GM08714 (cell line): Measurements from ENCODE around the gene SHLD2.
"Not testable (repeated sequence)": the region's sequence is repeated elsewhere in the genome, so short reads cannot be mapped to it uniquely, and the experiment has no call there.

Source experiments
- H3K4me3 ChIP-seq: fragments of 200-500 bp; sonication (Bioruptor generic); 2 replicates; pipeline ENCODE4 v1.5.1; 2014; ENCODE audit warnings: mild to moderate bottlenecking, low read length, inconsistent platforms
- ZNF274 ChIP-seq: IDR thresholded peaks from 2 replicates; pipeline ENCODE4 v1.6.1; 2012; ENCODE audit warnings: mild to moderate bottlenecking, low read depth, low read length

SHLD2 gene

DNA sequence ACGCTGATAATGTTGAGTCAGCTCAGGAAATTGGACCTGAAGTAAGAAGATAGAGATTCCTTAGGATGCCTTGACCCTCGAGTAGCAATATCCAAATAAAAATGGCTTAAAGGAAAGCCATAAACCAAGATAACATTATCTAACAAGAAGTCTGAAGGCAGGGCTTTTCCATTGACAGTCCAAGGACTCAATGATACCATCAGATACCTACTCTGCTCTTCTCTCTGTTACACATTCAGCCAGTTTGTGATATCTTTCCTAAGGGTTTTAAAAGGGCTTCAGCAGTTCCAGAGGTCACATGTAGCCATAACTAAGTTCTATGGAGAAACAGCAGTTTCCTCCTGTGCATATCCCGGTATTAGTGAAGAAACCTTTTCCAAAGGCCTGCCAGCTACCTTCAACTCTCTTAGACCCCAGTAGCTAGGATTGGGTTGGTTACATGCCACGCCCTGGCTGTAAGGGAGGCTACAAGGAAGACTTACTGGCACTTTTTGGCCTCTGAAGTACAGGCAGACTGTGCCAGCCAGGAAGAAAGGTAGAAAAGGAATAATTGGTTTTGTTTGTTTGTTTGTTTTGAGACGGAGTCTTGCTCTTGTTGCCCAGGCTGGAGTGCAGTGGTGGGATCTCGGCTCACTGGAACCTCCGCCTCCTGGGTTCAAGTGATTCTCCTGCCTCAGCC, 10.6 kb downstream of the SHLD2 start:
- TF ChIP-seq ZNF274: no peak
- no peak overlapping the region for H3K4me3 ChIP-seq

- H3K4me3 ChIP-seq: not testable (repeated sequence)
Measured at GRCh38 chr10:87118122-87118521, 23.1 kb downstream of the SHLD2 start.

- H3K4me3 ChIP-seq: not testable (repeated sequence)
Measured at GRCh38 chr10:87119029-87119428, 24.0 kb downstream of the SHLD2 start.

DNA sequence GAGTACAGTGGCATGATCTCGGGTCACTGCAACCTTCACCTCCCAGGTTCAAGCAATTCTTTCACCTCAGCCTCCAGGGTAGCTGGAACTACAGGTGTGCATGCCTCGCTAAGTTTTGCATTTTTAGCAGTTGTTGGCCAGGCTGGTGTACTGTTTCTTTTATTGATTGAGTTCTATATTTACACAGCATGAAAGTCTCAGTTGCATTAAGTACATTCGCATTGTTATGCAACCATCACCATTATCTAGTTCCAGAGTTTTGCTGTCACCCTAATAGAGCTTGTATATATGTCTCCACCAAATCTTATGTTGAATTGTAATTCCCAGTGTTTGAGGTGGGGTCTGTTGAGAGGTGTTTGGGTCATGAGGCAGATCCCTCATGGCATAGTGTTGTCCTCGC, 28.3 kb downstream of the SHLD2 start:
- not testable (repeated sequence) for H3K4me3 ChIP-seq

DNA sequence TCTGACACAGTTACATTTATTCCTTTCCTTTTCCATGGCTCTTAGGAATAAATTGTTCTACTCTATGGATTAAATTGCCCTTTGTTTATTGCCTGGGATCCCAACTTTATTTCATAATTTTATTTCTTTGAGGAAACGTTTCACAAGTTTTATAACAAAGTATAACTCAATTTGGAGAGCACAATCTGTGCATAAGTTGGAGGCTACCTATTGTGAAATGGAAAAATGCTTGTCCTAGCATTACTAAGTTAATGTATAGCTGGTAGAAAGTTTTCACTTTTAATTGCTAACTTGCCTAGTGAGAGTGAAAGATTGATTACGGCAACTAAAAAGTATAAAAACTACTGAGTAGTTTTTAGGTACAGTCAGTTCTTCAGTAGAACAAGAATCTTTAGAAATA, 32.0 kb downstream of the SHLD2 start:
- not testable (repeated sequence) for H3K4me3 ChIP-seq

DNA sequence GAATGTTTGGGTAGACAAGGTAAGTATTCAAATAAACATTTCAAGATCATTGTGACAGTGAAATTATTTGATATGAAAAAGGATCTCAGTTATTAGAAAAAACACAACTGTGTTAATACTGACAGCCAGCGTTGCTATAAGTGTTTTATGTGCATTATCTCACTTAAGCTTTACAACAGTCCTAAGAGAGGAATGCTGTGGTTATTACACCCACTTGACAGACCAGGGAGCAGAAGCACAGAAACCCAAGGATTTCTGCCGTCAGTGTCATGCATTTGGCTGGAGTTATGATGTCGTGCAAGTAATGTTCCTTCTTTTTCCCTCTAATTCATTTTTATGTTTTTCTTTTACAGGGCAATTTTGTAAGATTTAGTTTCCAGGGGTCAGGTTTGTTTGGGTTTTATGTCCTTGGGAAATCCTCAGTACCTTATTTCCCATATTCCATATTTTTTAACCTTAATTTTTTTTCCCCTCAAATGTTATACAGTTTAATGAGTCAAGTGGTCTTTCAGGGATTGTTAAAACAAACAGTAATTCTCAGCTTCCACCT, 32.7 kb downstream of the SHLD2 start:
- H3K4me3 ChIP-seq: not testable (repeated sequence)

DNA sequence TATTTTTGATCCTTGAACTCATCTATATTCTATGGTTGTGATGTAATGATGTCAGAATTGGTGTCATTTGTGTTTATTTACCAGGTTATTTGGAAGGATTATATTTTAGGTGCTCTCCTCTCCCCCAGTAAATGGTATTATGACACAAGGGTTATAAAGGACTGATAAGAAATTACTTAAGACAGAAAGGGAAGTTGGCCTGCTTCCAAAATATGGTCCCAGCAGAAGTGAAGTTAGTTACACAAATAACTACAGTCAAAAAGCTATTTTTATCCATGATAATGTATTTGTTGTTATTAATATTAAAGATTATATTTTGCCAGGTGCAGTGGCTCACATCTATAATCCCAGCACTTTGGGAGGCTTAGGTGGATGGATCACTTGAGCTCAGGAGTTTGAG, 37.2 kb downstream of the SHLD2 start:
- not testable (repeated sequence) for H3K4me3 ChIP-seq

- H3K4me3 ChIP-seq: not testable (repeated sequence)
Measured at GRCh38 chr10:87133936-87134335, 38.9 kb downstream of the SHLD2 start.

GRCh38 chr10:87134440-87134839, 39.4 kb downstream of the SHLD2 start:
- not testable (repeated sequence) for H3K4me3 ChIP-seq

DNA sequence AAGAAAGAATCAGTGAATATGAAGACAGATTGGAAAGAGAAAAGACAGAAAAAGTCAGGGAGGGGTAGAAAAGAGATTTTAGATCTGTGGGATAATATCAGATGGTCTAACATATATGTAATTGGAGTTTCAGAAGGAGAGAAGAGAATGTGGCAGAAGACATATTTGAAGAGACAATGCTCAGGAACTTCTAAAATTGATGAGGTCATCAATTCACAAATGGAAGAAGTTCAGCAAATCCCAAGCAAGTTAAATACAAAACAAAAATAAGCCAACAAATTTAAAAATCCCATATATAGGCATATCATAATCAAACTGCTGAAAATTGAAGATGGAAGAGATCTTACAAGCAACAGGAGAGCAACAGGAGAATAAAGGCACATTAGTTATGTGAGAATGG, 42.5 kb downstream of the SHLD2 start:
- H3K4me3 ChIP-seq: not testable (repeated sequence)

GRCh38 chr10:87142230-87143108, 47.5 kb downstream of the SHLD2 start:
- not testable (repeated sequence) for H3K4me3 ChIP-seq

- not testable (repeated sequence) for H3K4me3 ChIP-seq
Measured at GRCh38 chr10:87143109-87143418, 48.1 kb downstream of the SHLD2 start.

DNA sequence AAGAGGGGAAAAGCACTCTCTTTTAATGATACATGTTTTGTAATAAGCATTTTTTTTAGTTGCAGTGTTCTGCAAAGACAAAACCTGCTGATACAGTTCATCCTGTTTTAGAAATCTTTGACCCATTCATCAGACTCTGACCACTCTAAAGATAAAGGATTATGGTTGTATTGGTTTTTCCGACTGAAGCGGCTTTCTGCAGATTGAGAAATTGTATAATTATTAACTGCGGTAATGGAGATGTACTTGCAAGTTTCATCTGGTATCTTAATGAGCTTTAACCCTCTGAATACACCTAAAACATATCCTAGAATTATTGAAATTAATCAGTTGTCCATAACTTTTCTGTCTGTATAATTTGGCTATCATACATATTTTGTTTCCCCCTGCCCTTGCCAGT, 50.6 kb downstream of the SHLD2 start:
- H3K4me3 ChIP-seq: not testable (repeated sequence)

- not testable (repeated sequence) for H3K4me3 ChIP-seq
Measured at GRCh38 chr10:87149020-87149609, 54.1 kb downstream of the SHLD2 start.

DNA sequence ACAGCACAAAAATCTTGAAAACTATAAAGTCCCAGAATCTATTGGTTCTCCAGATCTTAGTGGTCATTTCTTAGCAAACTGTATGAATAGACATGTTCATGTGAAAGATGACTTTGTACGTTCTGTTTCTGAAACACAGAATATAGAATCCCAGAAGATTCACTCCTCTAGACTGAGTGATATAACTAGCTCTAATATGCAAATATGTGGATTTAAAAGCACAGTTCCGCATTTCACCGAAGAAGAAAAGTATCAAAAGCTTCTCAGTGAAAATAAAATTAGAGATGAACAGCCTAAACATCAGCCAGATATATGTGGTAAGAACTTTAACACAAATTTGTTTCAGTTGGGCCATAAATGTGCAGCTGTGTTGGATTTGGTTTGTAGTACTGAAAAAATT, 56.5 kb downstream of the SHLD2 start:
- not testable (repeated sequence) for H3K4me3 ChIP-seq

- not testable (repeated sequence) for H3K4me3 ChIP-seq
Measured at GRCh38 chr10:87156841-87157240, 61.8 kb downstream of the SHLD2 start.

DNA sequence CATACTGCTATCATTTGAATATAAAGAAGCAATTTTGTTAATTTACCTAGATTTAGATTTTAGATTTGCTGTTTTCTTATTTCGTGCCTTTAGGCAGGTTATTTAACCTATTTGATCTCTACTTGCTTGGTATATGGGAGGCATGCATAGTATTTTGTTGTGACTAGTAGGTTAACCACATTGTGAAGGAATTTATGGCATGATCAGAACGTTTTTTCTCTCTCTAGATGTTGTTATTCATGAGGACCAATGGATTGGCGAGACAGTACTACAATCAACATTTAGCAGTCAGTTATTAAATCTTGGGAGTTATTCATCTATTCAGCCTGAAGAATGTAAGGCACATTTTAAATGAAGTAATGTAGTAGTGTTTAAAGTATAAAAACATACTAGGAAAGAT, 62.8 kb downstream of the SHLD2 start:
- H3K4me3 ChIP-seq: not testable (repeated sequence)

GRCh38 chr10:87162703-87163293, 67.8 kb downstream of the SHLD2 start:
- not testable (repeated sequence) for H3K4me3 ChIP-seq

DNA sequence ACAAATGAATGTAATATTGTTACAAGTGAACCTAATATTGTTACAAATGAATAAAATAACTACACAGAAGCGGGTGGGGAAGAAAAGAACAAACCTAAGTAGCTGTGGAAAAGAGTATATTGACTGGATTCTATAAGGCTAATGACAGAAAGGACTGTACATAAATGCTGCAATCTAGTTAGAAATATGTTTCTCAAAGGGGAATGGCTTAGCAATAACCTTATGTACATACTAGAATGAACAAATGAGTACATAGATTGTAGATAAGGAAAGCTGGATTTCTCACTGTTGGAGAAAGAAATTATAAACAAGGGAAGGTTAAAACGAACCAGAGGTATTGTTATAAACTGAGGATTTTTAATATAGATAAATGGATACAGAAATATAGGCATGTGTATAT, 68.4 kb downstream of the SHLD2 start:
- not testable (repeated sequence) for H3K4me3 ChIP-seq

DNA sequence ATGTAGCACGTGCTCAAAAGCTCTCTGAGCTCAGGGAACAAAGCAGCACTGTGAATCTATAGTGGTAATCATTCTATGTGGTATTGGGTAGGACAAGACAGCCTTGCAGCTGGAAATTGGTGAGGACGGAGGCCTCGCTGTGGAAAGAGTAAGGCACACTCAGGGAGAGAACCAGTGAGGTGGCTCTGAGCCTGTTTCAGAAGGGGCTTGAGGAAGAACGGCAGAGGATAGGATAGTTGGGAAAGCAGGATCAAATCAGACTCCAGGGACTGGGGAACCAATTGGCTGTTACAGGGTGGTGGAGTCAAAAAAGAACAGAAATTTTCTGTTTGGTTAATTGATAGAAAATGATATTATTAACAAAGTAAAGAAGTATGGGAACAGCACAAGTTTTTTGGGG, 74.9 kb downstream of the SHLD2 start:
- H3K4me3 ChIP-seq: not testable (repeated sequence)

GRCh38 chr10:87170705-87171104, 75.7 kb downstream of the SHLD2 start:
- not testable (repeated sequence) for H3K4me3 ChIP-seq

GRCh38 chr10:87171670-87172069, 76.7 kb downstream of the SHLD2 start:
- not testable (repeated sequence) for H3K4me3 ChIP-seq
